Measurements from ENCODE around the gene BCL3. TPM values are rescaled to one million over a fixed set of nuclear protein-coding genes. Genes with fewer than 3 reads are reported as not detected.

The BCL3 gene
- total and polyA plus RNA-seq, 2 of the 4 experiments (the other 2 are of a cell fraction): 1.6 to 26.0 TPM

DNA sequence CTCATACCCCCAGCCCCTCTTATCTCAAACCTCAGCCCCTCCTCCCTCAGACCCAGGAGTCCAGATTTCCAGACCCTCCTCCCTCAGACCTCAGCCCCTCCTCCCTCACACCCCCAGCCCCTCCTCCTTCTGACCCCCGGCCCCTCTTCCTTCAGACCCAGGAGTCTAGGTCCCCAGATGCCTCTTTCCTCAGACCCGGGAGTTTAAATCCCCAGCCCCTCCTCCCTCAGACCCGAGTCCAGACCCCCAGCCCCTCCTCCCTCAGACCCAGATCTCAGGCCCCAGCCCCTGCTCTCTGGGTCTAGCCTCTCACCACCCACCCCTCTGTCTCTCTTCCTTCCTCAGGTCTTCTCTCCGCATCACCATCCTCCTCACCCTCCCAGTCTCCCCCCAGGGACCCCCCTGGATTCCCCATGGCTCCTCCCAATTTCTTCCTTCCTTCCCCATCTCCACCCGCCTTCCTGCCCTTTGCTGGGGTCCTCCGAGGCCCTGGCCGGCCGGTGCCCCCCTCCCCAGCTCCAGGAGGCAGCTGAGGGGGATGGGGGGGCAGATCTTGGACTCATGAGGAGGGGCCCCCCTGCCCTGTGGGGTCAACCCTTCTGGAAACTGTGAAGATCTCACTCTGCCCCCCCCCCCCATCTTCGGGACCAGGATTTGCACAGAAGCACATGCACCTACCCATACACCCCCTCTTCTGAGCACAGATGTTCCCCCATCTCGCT is 10.7 kb downstream of the BCL3 start:
- no peak for DNase-seq
- Histone ChIP-seq H4K20me1 (ENCODE audit: insufficient read depth, low read length) (peaks cover 10% of the 10 kb centered on the region; the same call in 1 of the 2 replicates), H3K4me3 (ENCODE audit: insufficient read depth, low read depth, low read length) (no peak overlapping the region), H3K14ac (replicated peaks; ENCODE audit: low read depth, low read length) (no peak overlapping the region), H3K56ac (ENCODE audit: extremely low read depth, insufficient read depth, low read length) (no peak overlapping the region), H3K36me3 (ENCODE audit: control insufficient read depth, insufficient read depth, low read length) (peaks cover 49% of the 10 kb centered on the region), H2AK9ac (replicated peaks; ENCODE audit: low read depth, low read length, poor library complexity) (no peak overlapping the region), H3K9me3 (ENCODE audit: control insufficient read depth, insufficient read depth, low read length) (no peaks in the 10 kb centered on the region), H3K4me1 (ENCODE audit: control insufficient read depth, insufficient read depth, low read length) (peaks cover 43% of the 10 kb centered on the region), H4K8ac (ENCODE audit: low read depth in 2 of 2, low read length in 2 of 2) (no peak overlapping the region), H2BK20ac (ENCODE audit: low read depth, low read length) (no peak overlapping the region), H3K4ac (ENCODE audit: low read depth, low read length) (no peak overlapping the region), H2BK120ac (ENCODE audit: low read depth, low read length) (no peak overlapping the region), H4K91ac (ENCODE audit: insufficient read depth, low read depth, low read length) (no peak overlapping the region), H2BK15ac (ENCODE audit: low read depth, low read length) (no peak overlapping the region), H2BK5ac (ENCODE audit: low read depth, low read length, poor library complexity, severe bottlenecking) (no peak overlapping the region), H3K18ac (ENCODE audit: low read depth, low read length) (no peak overlapping the region), H3K23ac (ENCODE audit: low read depth, low read length) (no peak overlapping the region), H3K9ac (ENCODE audit: low read depth, low read length) (no peak overlapping the region), H3K4me2 (ENCODE audit: low read depth, low read length) (no peak overlapping the region), H3K27me3 (ENCODE audit: control insufficient read depth, insufficient read depth, low read length) (no peaks in the 10 kb centered on the region), H2AK5ac (ENCODE audit: low read depth, low read length) (no peak overlapping the region), H4K5ac (ENCODE audit: low read depth, low read length) (no peak overlapping the region), H3K27ac (ENCODE audit: insufficient read depth, low read length) (no peak overlapping the region), H3K79me1 (ENCODE audit: low read depth in 1 of 2, low read length in 2 of 2) (peaks cover 16 to 54% of the 10 kb centered on the region in 2 experiments), H2AFZ (replicated peaks; ENCODE audit: low read length, poor library complexity) (no peak overlapping the region), H3K9me1 (ENCODE audit: insufficient read depth, low read length) (peaks cover 16% of the 10 kb centered on the region)
- dilution Hi-C loops (cut with HindIII; ENCODE audit: low sequenced_read_pairs, unreplicated experiment) (no loop called here), intact Hi-C loops (cut with micrococcal nuclease) (loop anchor here (5.0 kb wide), 1 partner anchor 37 kb away; no protein-coding TSS in a partner anchor), in situ Hi-C loops (cut with MboI; ENCODE audit: low sequenced_read_pairs) (no loop called here)
- TF ChIP-seq CEBPB (IDR thresholded peaks at IDR 0.05; ENCODE audit: low read depth, low read length) (no peak), RFX5 (IDR thresholded peaks at IDR 0.05; ENCODE audit: low read depth, low read length) (no peak), SMC3 (IDR thresholded peaks at IDR 0.05; ENCODE audit: low read depth, low read length) (no peak), CHD1 (IDR thresholded peaks at IDR 0.05; ENCODE audit: low read depth, low read length) (no peak), POLR2A (IDR thresholded peaks at IDR 0.05; ENCODE audit: low read depth, low read length) (no peak), BHLHE40 (IDR thresholded peaks at IDR 0.05; ENCODE audit: low read depth, low read length) (no peak), RAD21 (IDR thresholded peaks at IDR 0.05; ENCODE audit: low read length) (no peak)
- TF ChIP-seq, protein P1, sequence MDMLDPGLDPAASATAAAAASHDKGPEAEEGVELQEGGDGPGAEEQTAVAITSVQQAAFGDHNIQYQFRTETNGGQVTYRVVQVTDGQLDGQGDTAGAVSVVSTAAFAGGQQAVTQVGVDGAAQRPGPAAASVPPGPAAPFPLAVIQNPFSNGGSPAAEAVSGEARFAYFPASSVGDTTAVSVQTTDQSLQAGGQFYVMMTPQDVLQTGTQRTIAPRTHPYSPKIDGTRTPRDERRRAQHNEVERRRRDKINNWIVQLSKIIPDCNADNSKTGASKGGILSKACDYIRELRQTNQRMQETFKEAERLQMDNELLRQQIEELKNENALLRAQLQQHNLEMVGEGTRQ (IDR thresholded peaks at IDR 0.05; ENCODE audit: low read depth, low read length): no peak
- TF ChIP-seq, protein P2, sequence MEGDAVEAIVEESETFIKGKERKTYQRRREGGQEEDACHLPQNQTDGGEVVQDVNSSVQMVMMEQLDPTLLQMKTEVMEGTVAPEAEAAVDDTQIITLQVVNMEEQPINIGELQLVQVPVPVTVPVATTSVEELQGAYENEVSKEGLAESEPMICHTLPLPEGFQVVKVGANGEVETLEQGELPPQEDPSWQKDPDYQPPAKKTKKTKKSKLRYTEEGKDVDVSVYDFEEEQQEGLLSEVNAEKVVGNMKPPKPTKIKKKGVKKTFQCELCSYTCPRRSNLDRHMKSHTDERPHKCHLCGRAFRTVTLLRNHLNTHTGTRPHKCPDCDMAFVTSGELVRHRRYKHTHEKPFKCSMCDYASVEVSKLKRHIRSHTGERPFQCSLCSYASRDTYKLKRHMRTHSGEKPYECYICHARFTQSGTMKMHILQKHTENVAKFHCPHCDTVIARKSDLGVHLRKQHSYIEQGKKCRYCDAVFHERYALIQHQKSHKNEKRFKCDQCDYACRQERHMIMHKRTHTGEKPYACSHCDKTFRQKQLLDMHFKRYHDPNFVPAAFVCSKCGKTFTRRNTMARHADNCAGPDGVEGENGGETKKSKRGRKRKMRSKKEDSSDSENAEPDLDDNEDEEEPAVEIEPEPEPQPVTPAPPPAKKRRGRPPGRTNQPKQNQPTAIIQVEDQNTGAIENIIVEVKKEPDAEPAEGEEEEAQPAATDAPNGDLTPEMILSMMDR (conservative IDR thresholded peaks at IDR 0.05; ENCODE audit: low read depth, low read length): no peak
- WGBS, 2 experiments (ENCODE audit: extremely low coverage in 2 of 2, insufficient read length in 1 of 2): 87% methylated on average over 3 of the region's 10 CpGs; no CpG with 5 or more reads in 1 of the 2 experiments
- ChIA-PET POLR2A (ENCODE audit: unreplicated experiment) (no interaction called here), CTCF (no interaction called here)
- BruUV-seq (replicated peaks): TSS peak; percentile 73
- no peak for ATAC-seq (ENCODE audit: low read depth)
